HepG2 (cell line): ENCODE data around the gene RAD18. TPM values are rescaled to one million over a fixed set of nuclear protein-coding genes. Genes with fewer than 3 reads are reported as not detected.

Source experiments
- ATAC-seq: fragments of 200-7000 bp; cut with Tn5 transposase; 3 replicates; pipeline ENCODE4 v1.9.1; 2020; ENCODE audit warnings: mild to moderate bottlenecking, moderate library complexity
- BruUV-seq: library from RNA; stranded (reverse); fragments of 400-500 nt; replicated peaks from 2 replicates; lab custom pipeline; 2021; lab: Mats Ljungman, UMichigan
- CTCF ChIA-PET: fragments of 300-600 bp; formaldehyde crosslinking; extraction: SDS; loops from one replicate; lab custom pipeline; 2021; ENCODE audit warnings: low total read pairs, inconsistent platforms, low intra/inter-chr PET ratio; lab: Yijun Ruan, JAX
- POLR2A ChIA-PET: fragments of 350-600 bp; sonication (Branson Sonifier 250); formaldehyde crosslinking; loops from one replicate; lab custom pipeline; 2020; ENCODE audit warnings: antibody characterized with exemption, inconsistent platforms; lab: Yijun Ruan, JAX
- DNase-seq: peaks from one replicate; pipeline ENCODE4 v3.0.0-alpha.2; 2015; ENCODE audit warnings: low spot score
- FAIRE-seq: peaks from 3 replicates; lab custom pipeline; 2011; peaks lifted over from hg19 to GRCh38; lab: Jason Lieb, UNC
- H2AFZ ChIP-seq: one replicate; pipeline ENCODE4 v1.6.1; 2011; ENCODE audit warnings: low read length, inconsistent platforms
- H3K27ac ChIP-seq: fragments of 300-600 bp; 3 replicates; pipeline ENCODE4 v1.8.0; 2011; ENCODE audit warnings: mixed run types, mild to moderate bottlenecking, mixed read lengths, low read length, inconsistent platforms; ENCODE audit not compliant: insufficient read depth; ENCODE audit errors: extremely low read length
- H3K27me3 ChIP-seq, 2 experiments: fragments of 200-600 bp in 1 of 2; 2 replicates in 1 of 2; 3 replicates in 1 of 2; pipeline versions ENCODE4 v1.6.0 to v1.8.0; 2011; ENCODE audit warnings: low read length in 2 of 2, mild to moderate bottlenecking in 2 of 2, moderate library complexity in 2 of 2, inconsistent platforms in 1 of 2; ENCODE audit not compliant: insufficient read depth in 2 of 2, control insufficient read depth in 1 of 2
- H3K36me3 ChIP-seq, 2 experiments: fragments of 200-600 bp in 1 of 2; replicated peaks in 1 of 2; 2 replicates in 1 of 2; 3 replicates in 1 of 2; pipeline versions ENCODE4 v1.5.1 to v1.8.0; 2011; ENCODE audit warnings: low read length in 2 of 2, inconsistent platforms in 1 of 2; ENCODE audit not compliant: insufficient read depth in 2 of 2, control insufficient read depth in 1 of 2
- H3K4me1 ChIP-seq: 2 replicates; pipeline ENCODE4 v1.5.1; 2012; ENCODE audit warnings: low read length, inconsistent platforms; ENCODE audit not compliant: insufficient read depth
- H3K4me2 ChIP-seq: 2 replicates; pipeline ENCODE4 v1.6.0; 2011; ENCODE audit warnings: low read depth, low read length, inconsistent platforms
- H3K4me3 ChIP-seq, 3 experiments: fragments of 200-600 bp in 1 of 3; sonication (generic), shearing (Covaris generic) in 1 of 3; replicated peaks in 1 of 3; 2 replicates each; pipeline ENCODE4 v1.5.1; 2011 to 2016; ENCODE audit warnings: low read length in 3 of 3, inconsistent platforms in 2 of 3, low read depth in 2 of 3, mild to moderate bottlenecking in 2 of 3, control low read depth in 1 of 3, mixed read lengths in 1 of 3; ENCODE audit not compliant: insufficient read depth in 1 of 3
- H3K79me2 ChIP-seq: one replicate; pipeline ENCODE4 v1.6.1; 2011; ENCODE audit warnings: low read length, inconsistent platforms; ENCODE audit not compliant: insufficient read depth
- H3K9ac ChIP-seq: 2 replicates; pipeline ENCODE4 v1.6.0; 2011; ENCODE audit warnings: mild to moderate bottlenecking, low read depth, low read length, inconsistent platforms; ENCODE audit not compliant: insufficient read depth
- H3K9me3 ChIP-seq: 2 replicates; pipeline ENCODE4 v1.5.1; 2012; ENCODE audit warnings: mild to moderate bottlenecking, low read length
- H4K20me1 ChIP-seq: 2 replicates; pipeline ENCODE4 v1.6.0; 2011; ENCODE audit warnings: inconsistent platforms, mild to moderate bottlenecking, low read length, moderate library complexity; ENCODE audit not compliant: insufficient read depth
- ATF7 ChIP-seq, 2 experiments: fragments of 450-650 bp in 1 of 2; sonication (generic) in 1 of 2; formaldehyde crosslinking in 1 of 2; IDR thresholded peaks; 2 replicates each; pipeline versions ENCODE4 v1.4.0 to v1.6.1; 2016 to 2020; ENCODE audit warnings: antibody characterized with exemption in 1 of 2, mild to moderate bottlenecking in 1 of 2, missing genetic modification reagents in 1 of 2
- CBX5 ChIP-seq: sonication (generic); formaldehyde crosslinking; IDR thresholded peaks from 2 replicates; pipeline ENCODE4 v1.4.0; 2020; ENCODE audit warnings: missing genetic modification reagents, borderline replicate concordance
- GABPA ChIP-seq, 2 experiments: IDR thresholded peaks; 2 replicates each; pipeline ENCODE4 v1.6.1; 2011 to 2016; ENCODE audit warnings: low read depth in 2 of 2, low read length in 1 of 2, missing biosample characterization in 1 of 2, missing genetic modification characterization in 1 of 2
- MYNN ChIP-seq: sonication (generic); formaldehyde crosslinking; IDR thresholded peaks from 2 replicates; pipeline ENCODE4 v1.4.0; 2020; ENCODE audit warnings: mild to moderate bottlenecking, low read depth, missing genetic modification reagents
- PHF8 ChIP-seq: sonication (generic); formaldehyde crosslinking; IDR thresholded peaks from 2 replicates; pipeline ENCODE4 v1.5.0; 2020; ENCODE audit warnings: missing genetic modification reagents
- SNAPC2 ChIP-seq: sonication (generic); formaldehyde crosslinking; IDR thresholded peaks from 2 replicates; pipeline ENCODE4 v1.8.1; 2022; ENCODE audit warnings: mild to moderate bottlenecking, missing genetic modification reagents
- SP1 ChIP-seq, 2 experiments: fragments of 450-650 bp in 1 of 2; sonication (generic) in 1 of 2; formaldehyde crosslinking in 1 of 2; IDR thresholded peaks; 2 replicates each; pipeline versions ENCODE4 v1.4.0 to v1.6.1; 2016 to 2020; ENCODE audit warnings: missing genetic modification reagents in 1 of 2
- THYN1 ChIP-seq: sonication (generic); formaldehyde crosslinking; IDR thresholded peaks from 2 replicates; pipeline ENCODE4 v1.8.1; 2023; ENCODE audit warnings: low read depth, mild to moderate bottlenecking, moderate library complexity, missing genetic modification reagents, borderline replicate concordance
- WIZ ChIP-seq: sonication (generic); formaldehyde crosslinking; IDR thresholded peaks from 2 replicates; pipeline ENCODE4 v1.5.1; 2020; ENCODE audit warnings: mild to moderate bottlenecking, missing genetic modification reagents
- ZFP90 ChIP-seq: sonication (generic); formaldehyde crosslinking; IDR thresholded peaks from 2 replicates; pipeline ENCODE4 v1.8.0; 2022; ENCODE audit warnings: missing genetic modification reagents, mild to moderate bottlenecking, inconsistent platforms, borderline replicate concordance
- ZNF24 ChIP-seq: fragments of 450-650 bp; IDR thresholded peaks from 2 replicates; pipeline ENCODE4 v1.6.1; 2017; ENCODE audit warnings: antibody characterized with exemption, mild to moderate bottlenecking
- ZNF331 ChIP-seq: sonication (generic); formaldehyde crosslinking; IDR thresholded peaks from 2 replicates; pipeline ENCODE4 v1.4.0; 2020; ENCODE audit warnings: missing genetic modification reagents
- ZNF547 ChIP-seq: sonication (generic); formaldehyde crosslinking; IDR thresholded peaks from 2 replicates; pipeline ENCODE4 v1.5.1; 2020; ENCODE audit warnings: mild to moderate bottlenecking, missing genetic modification reagents
- ZNF552 ChIP-seq: sonication (generic); formaldehyde crosslinking; IDR thresholded peaks from 2 replicates; pipeline ENCODE4 v1.9.0; 2022; ENCODE audit warnings: missing genetic modification reagents, mild to moderate bottlenecking, borderline replicate concordance
- ZNF878 ChIP-seq: sonication (generic); formaldehyde crosslinking; IDR thresholded peaks from 2 replicates; pipeline ENCODE4 v1.8.1; 2023; ENCODE audit warnings: mild to moderate bottlenecking, missing genetic modification reagents, moderate library complexity
- WGBS: methylation state at CpG from one replicate; pipeline ENCODE4 v1.1.6; 2017; ENCODE audit warnings: low lambda C conversion rate; 5-methylcytosine and 5-hydroxymethylcytosine counted together
- in situ Hi-C: cut with HindIII; loops from 2 replicates; pipeline ENCODE4 v1.10.0; 2017; ENCODE audit warnings: low pct_unique_long_range_greater_than_20kb; ENCODE audit not compliant: extremely low pct_ligation_motif_present
- intact Hi-C: fragments of 100-400 bp; cut with micrococcal nuclease; formaldehyde crosslinking; loops from one replicate; pipeline ENCODE4 v1.10.0; 2022; ENCODE audit not compliant: unreplicated experiment
- polyA plus RNA-seq, 8 experiments: library from polyadenylated mRNA; depleted of rRNA in 3 of 8; stranded (reverse) in 7 of 8; unstranded in 1 of 8; fragments of >200 nt; fragmentation: Illumina TruSeq in 4 of 8; extraction: Trizol in 4 of 8; gene quantifications; 2 replicates each; pipeline versions ENCODE4 v1.2.1 to v1.2.3, GENCODE V29; 2011 to 2016; ENCODE audit warnings: low read depth in 4 of 8, missing spikeins in 1 of 8, mixed read lengths in 1 of 8; ENCODE audit not compliant: insufficient read depth in 1 of 8
- total RNA-seq, 5 experiments: library from RNA; depleted of rRNA; stranded (reverse); fragments of >200 nt; fragmentation: Illumina TruSeq; extraction: Trizol; gene quantifications; 2 replicates each; pipeline ENCODE4 v1.2.3, GENCODE V29; 2016; ENCODE audit warnings: low read depth in 1 of 5
- TF ChIP-seq, protein P1 (sequence below): sonication (generic); formaldehyde crosslinking; IDR thresholded peaks from 2 replicates; pipeline ENCODE4 v1.4.0; 2020; ENCODE audit warnings: mild to moderate bottlenecking, missing genetic modification reagents
- TF ChIP-seq, protein P2 (sequence below): sonication (generic); formaldehyde crosslinking; IDR thresholded peaks from 2 replicates; pipeline ENCODE4 v1.4.0; 2020; ENCODE audit warnings: missing genetic modification reagents, borderline replicate concordance
- TF ChIP-seq, protein P3 (sequence below): sonication (generic); formaldehyde crosslinking; IDR thresholded peaks from 2 replicates; pipeline ENCODE4 v1.4.0; 2020; ENCODE audit warnings: low read depth, mild to moderate bottlenecking, missing genetic modification reagents

RAD18 gene
- total and polyA plus RNA-seq, 2 of the 13 experiments (the other 11 are each of a cell fraction or from before 2014, with no cell fraction given), result 5.9 to 20.7 TPM

DNA sequence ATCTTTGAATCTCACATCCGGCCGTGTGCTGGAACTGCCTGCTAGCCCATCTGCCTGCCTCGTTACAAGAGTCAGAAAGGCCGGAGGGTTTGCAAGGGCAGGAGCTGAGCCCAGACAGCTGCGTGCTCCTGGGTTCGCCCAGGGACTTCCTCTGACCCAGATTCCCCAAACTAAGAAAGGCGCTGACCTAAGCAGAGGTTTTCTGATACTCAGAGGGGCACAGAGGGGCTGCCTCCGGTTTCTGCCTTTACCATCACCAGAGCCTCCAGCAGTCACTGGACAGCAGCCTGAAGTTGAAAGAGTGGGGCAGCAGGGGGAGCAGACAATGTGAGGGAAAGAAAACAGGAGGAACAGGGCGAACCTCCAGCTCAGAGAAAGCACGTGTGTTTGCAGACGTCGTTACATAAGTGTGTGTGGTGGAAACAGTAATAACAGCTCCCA is 33.4 kb upstream of the RAD18 start:
- Histone ChIP-seq H3K4me1 (peaks cover 8% of the 10 kb centered on the region; the same call in 1 of the 2 replicates), H3K27ac (no peak overlapping the region), H2AFZ (no peak overlapping the region), H3K4me3 (no peak overlapping the region), H3K4me2 (no peak overlapping the region), H3K9me3 (no peaks in the 10 kb centered on the region), H3K27me3 (peaks cover 0 to 9% of the 10 kb centered on the region in 2 experiments; a peak in 2 of 5 replicates), H4K20me1 (no peaks in the 10 kb centered on the region), H3K36me3 (no peaks in the 10 kb centered on the region), H3K79me2 (no peaks in the 10 kb centered on the region), H3K9ac (no peak overlapping the region)
- intact Hi-C loops, result no loop called here
- in situ Hi-C loops, result no loop called here
- FAIRE-seq (peak; percentile 12), ATAC-seq (peak; percentile 97), DNase-seq (peak; percentile 53)
- WGBS, result 20% methylated on average over 8 of the region's 12 CpGs
- POLR2A ChIA-PET, result no interaction called here
- no TSS peak for BruUV-seq
- CTCF ChIA-PET, result interaction anchor here (1.4 to 1.8 kb wide), 2 partner anchors 71 to 306 kb away, joined by 5 read pairs; no protein-coding TSS in a partner anchor
- TF ChIP-seq SP1 (IDR thresholded peaks at IDR 0.05) (no peak), SP1 (CRISPR knock-in tag; IDR thresholded peaks at IDR 0.05) (no peak), GABPA (IDR thresholded peaks at IDR 0.05; ENCODE audit: low read depth, low read length) (no peak), GABPA (CRISPR knock-in tag; IDR thresholded peaks at IDR 0.05; ENCODE audit: low read depth) (no peak), ZNF24 (no peak), WIZ (CRISPR knock-in tag) (no peak), PHF8 (CRISPR knock-in tag) (no peak), ZNF547 (CRISPR knock-in tag) (no peak), THYN1 (CRISPR knock-in tag) (no peak), ZFP90 (no peak), ZNF331 (no peak), ZNF878 (CRISPR knock-in tag) (no peak), ATF7 (IDR thresholded peaks at IDR 0.05) (no peak), ATF7 (CRISPR knock-in tag; IDR thresholded peaks at IDR 0.05) (no peak), CBX5 (CRISPR knock-in tag) (no peak), MYNN (CRISPR knock-in tag) (no peak), SNAPC2 (CRISPR knock-in tag) (no peak), ZNF552 (CRISPR knock-in tag) (no peak)
- TF ChIP-seq, protein P1, sequence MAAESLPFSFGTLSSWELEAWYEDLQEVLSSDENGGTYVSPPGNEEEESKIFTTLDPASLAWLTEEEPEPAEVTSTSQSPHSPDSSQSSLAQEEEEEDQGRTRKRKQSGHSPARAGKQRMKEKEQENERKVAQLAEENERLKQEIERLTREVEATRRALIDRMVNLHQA (CRISPR knock-in tag), result no peak
- TF ChIP-seq, protein P2, sequence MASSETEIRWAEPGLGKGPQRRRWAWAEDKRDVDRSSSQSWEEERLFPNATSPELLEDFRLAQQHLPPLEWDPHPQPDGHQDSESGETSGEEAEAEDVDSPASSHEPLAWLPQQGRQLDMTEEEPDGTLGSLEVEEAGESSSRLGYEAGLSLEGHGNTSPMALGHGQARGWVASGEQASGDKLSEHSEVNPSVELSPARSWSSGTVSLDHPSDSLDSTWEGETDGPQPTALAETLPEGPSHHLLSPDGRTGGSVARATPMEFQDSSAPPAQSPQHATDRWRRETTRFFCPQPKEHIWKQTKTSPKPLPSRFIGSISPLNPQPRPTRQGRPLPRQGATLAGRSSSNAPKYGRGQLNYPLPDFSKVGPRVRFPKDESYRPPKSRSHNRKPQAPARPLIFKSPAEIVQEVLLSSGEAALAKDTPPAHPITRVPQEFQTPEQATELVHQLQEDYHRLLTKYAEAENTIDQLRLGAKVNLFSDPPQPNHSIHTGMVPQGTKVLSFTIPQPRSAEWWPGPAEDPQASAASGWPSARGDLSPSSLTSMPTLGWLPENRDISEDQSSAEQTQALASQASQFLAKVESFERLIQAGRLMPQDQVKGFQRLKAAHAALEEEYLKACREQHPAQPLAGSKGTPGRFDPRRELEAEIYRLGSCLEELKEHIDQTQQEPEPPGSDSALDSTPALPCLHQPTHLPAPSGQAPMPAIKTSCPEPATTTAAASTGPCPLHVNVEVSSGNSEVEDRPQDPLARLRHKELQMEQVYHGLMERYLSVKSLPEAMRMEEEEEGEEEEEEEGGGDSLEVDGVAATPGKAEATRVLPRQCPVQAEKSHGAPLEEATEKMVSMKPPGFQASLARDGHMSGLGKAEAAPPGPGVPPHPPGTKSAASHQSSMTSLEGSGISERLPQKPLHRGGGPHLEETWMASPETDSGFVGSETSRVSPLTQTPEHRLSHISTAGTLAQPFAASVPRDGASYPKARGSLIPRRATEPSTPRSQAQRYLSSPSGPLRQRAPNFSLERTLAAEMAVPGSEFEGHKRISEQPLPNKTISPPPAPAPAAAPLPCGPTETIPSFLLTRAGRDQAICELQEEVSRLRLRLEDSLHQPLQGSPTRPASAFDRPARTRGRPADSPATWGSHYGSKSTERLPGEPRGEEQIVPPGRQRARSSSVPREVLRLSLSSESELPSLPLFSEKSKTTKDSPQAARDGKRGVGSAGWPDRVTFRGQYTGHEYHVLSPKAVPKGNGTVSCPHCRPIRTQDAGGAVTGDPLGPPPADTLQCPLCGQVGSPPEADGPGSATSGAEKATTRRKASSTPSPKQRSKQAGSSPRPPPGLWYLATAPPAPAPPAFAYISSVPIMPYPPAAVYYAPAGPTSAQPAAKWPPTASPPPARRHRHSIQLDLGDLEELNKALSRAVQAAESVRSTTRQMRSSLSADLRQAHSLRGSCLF (CRISPR knock-in tag), result no peak
- TF ChIP-seq, protein P3, sequence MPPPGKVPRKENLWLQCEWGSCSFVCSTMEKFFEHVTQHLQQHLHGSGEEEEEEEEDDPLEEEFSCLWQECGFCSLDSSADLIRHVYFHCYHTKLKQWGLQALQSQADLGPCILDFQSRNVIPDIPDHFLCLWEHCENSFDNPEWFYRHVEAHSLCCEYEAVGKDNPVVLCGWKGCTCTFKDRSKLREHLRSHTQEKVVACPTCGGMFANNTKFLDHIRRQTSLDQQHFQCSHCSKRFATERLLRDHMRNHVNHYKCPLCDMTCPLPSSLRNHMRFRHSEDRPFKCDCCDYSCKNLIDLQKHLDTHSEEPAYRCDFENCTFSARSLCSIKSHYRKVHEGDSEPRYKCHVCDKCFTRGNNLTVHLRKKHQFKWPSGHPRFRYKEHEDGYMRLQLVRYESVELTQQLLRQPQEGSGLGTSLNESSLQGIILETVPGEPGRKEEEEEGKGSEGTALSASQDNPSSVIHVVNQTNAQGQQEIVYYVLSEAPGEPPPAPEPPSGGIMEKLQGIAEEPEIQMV (CRISPR knock-in tag), result no peak
